ENCODE measurements around the gene PBX1. TPM values are rescaled to one million over a fixed set of nuclear protein-coding genes. Genes with fewer than 3 reads are reported as not detected.

The PBX1 gene
- total and polyA plus RNA-seq, 10 of the 15 experiments (the other 5 are each of a cell fraction or from before 2014, with no cell fraction given) = 0.05 to 0.28 (median 0.11) TPM; not detected in 5

- no peaks in the 10 kb centered on the region for H3K79me2 ChIP-seq (ENCODE audit: control insufficient read depth, insufficient read depth, low read length)
- CTCF ChIA-PET = no interaction called here
- POLR2A ChIA-PET = no interaction called here
- no peaks in the 10 kb centered on the region for H3K9me3 ChIP-seq (replicated peaks; ENCODE audit: control insufficient read depth, insufficient read depth, low read length)
- 22% methylated on average over 8 of the region's 8 CpGs for WGBS (ENCODE audit: insufficient coverage, insufficient replicate concordance, low lambda C conversion rate, missing lambda C conversion rate)
- ATAC-seq = no peak
- H3K9ac ChIP-seq (ENCODE audit: control insufficient read depth, insufficient read depth, low read length) = no peak overlapping the region
- RAD21 ChIA-PET (ENCODE audit: unreplicated experiment) = no interaction called here
- no peaks in the 10 kb centered on the region for H4K20me1 ChIP-seq (ENCODE audit: control insufficient read depth, insufficient read depth)
- H2AFZ ChIP-seq (ENCODE audit: control insufficient read depth, low read depth, low read length) = no peak overlapping the region
- H3K27ac ChIP-seq (ENCODE audit: control insufficient read depth, insufficient read depth) = no peak overlapping the region
- H3K4me2 ChIP-seq (ENCODE audit: control insufficient read depth, insufficient read depth) = no peak overlapping the region
- intact Hi-C loops (cut with micrococcal nuclease; ENCODE audit: unreplicated experiment) (no loop called here), in situ Hi-C loops (cut with MboI) (no loop called here)
- no TSS peak for BruUV-seq (replicated peaks)
- no peak for DNase-seq (ENCODE audit: low read depth, low spot score)
- no peaks in the 10 kb centered on the region for H3K4me1 ChIP-seq (ENCODE audit: control insufficient read depth, insufficient read depth, low read length)
- H3K4me3 ChIP-seq = no peak overlapping the region
- no peak for FAIRE-seq
- SMC1A ChIA-PET (ENCODE audit: uncharacterized antibody, unreplicated experiment) = no interaction called here
- no peaks in the 10 kb centered on the region for H3K27me3 ChIP-seq (replicated peaks in 1 of 2; ENCODE audit: control insufficient read depth in 2 of 2, insufficient read depth in 2 of 2, low read length in 1 of 2)
- no peaks in the 10 kb centered on the region for H3K36me3 ChIP-seq (ENCODE audit: control insufficient read depth in 2 of 2, insufficient read depth in 2 of 2, low read length in 1 of 2)
- TF ChIP-seq SMC3 (IDR thresholded peaks at IDR 0.05; ENCODE audit: borderline replicate concordance, low read length) = no peak
- TF ChIP-seq YY1 (IDR thresholded peaks at IDR 0.05; ENCODE audit: low read depth, low read length) = no peak
- TF ChIP-seq USF2 (IDR thresholded peaks at IDR 0.05; ENCODE audit: borderline replicate concordance, low read depth, low read length) = no peak
- TF ChIP-seq LARP7 (IDR thresholded peaks at IDR 0.05) = no peak
- TF ChIP-seq SIX5 (IDR thresholded peaks at IDR 0.05; ENCODE audit: low read depth, low read length, severe bottlenecking) = no peak
- TF ChIP-seq ZSCAN29 (IDR thresholded peaks at IDR 0.05) = no peak
- no peak for TF ChIP-seq HDAC6 (IDR thresholded peaks at IDR 0.05; ENCODE audit: unreplicated experiment)
- TF ChIP-seq CHD1 (IDR thresholded peaks at IDR 0.05; ENCODE audit: low read depth, low read length) = no peak
- TF ChIP-seq DPF2 (IDR thresholded peaks at IDR 0.05) = no peak
- no peak for TF ChIP-seq E4F1 (IDR thresholded peaks at IDR 0.05; ENCODE audit: borderline replicate concordance, partially characterized antibody)
- TF ChIP-seq IKZF2 (IDR thresholded peaks at IDR 0.05) = no peak
- TF ChIP-seq NR2C2 (IDR thresholded peaks at IDR 0.05; ENCODE audit: borderline replicate concordance, control insufficient read depth, insufficient read length, low read depth) = no peak
- TF ChIP-seq NR2C1 (IDR thresholded peaks at IDR 0.05) = no peak
- TF ChIP-seq SREBF2 (IDR thresholded peaks at IDR 0.05; ENCODE audit: low read length) = no peak
- TF ChIP-seq MTA3 (IDR thresholded peaks at IDR 0.05; ENCODE audit: borderline replicate concordance, low read length) = no peak
- TF ChIP-seq MEF2B (IDR thresholded peaks at IDR 0.05; ENCODE audit: partially characterized antibody, poor library complexity, severe bottlenecking) = no peak
- no peak for TF ChIP-seq REST (IDR thresholded peaks at IDR 0.05; ENCODE audit: low read depth, low read length)
These were observed 195.2 kb downstream of the PBX1 start for GRCh38 chr1:164754088-164754600.
